Left ventricle myocardium superior (tissue), 1 donor: ENCODE measurements around the gene GNG10. TPM values are rescaled to one million over a fixed set of nuclear protein-coding genes. Genes with fewer than 3 reads are reported as not detected.

Source experiments
- ATAC-seq: fragments of 200-7000 bp; cut with Tn5 transposase; one replicate; pipeline ENCODE4 v1.9.1; 2020; ENCODE audit warnings: mild to moderate bottlenecking, moderate library complexity
- DNase-seq: peaks from one replicate; pipeline ENCODE4 v3.0.0-alpha.2; 2020
- intact Hi-C: fragments of 100-400 bp; cut with micrococcal nuclease; formaldehyde crosslinking; loops from one replicate; pipeline ENCODE4 v1.11.0; 2022
- total RNA-seq: library from RNA; stranded (reverse); fragmentation: NEBNext Ultra II Directional; extraction: Animal tissue kit (Norgen Biotek cat#: 25700); gene quantifications from one replicate; pipeline ENCODE4 v1.2.1, GENCODE V29; 2021
- donor health status: DM: no; HTN: yes; CAD: no; lungs with severe emphysema.

The GNG10 gene
- total RNA-seq, 1 donor from 2014 or later: 26.6 TPM

DNA sequence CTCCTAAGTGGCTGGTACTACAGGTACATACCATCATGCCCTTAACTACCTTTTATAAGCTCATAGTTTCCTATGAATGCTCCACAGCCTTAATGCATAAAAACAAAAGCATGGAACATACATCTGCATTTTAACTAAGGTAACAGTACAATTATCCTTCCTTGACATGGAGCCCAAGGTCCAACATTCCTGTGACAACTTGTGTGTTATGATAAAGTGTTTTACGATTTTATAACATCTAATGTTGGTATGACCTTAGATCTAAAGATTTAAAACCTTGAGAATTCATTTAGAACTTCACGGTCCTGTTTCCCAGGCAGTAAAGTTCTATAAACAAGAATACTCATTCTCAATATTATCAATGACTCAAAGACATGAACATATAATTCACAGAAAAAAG is 43.1 kb downstream of the GNG10 start:
- intact Hi-C loops: no loop called here
- no peak for DNase-seq
- ATAC-seq: no peak

- ATAC-seq: no peak
- no peak for DNase-seq
- intact Hi-C loops: no loop called here
Observed at GRCh38 chr9:111711548-111711947, 50.1 kb downstream of the GNG10 start.

GRCh38 chr9:111712369-111712768 is 51.0 kb downstream of the GNG10 start:
- intact Hi-C loops: no loop called here
- no peak for ATAC-seq
- no peak for DNase-seq

- intact Hi-C loops: no loop called here
- no peak for ATAC-seq
- no peak for DNase-seq
Observed at GRCh38 chr9:111715471-111715870, 54.1 kb downstream of the GNG10 start.

DNA sequence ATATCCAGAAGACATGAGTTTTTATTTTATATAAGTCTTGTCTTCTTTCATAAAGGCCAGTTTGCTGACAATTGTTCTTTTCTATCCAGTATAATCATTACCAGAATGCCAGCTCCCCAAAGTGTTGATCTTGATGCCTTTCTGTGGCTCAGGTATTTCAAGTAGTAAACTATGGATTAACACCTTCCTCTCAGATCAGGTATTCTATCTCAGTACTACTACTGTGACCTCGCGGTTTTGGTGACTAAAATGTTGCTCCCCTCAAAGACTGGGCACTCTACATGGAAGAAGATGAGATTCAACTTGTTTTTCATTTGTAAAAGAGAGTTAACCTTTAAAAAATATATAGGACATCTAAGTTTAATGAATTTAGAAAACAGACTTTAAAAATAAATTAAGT is 58.1 kb downstream of the GNG10 start:
- intact Hi-C loops: no loop called here
- DNase-seq: no peak
- ATAC-seq: no peak

Other genes with a start within 250 kb of the GNG10 start
- 120 TPM for gene ECPAS, start 177.2 kb upstream of the GNG10 start, total RNA-seq
- gene ZNF483, start 136.4 kb upstream of the GNG10 start, total RNA-seq: 4.9 TPM
- 46.8 TPM for gene PTGR1, start 62.0 kb upstream of the GNG10 start, total RNA-seq
- gene DNAJC25, start 30.3 kb upstream of the GNG10 start, total RNA-seq: 5.3 TPM
- gene SHOC1, start 133.3 kb downstream of the GNG10 start, total RNA-seq: not detected
- gene UGCG, start 235.2 kb downstream of the GNG10 start, total RNA-seq: 13.5 TPM